ENCODE results near the gene MARCHF4.

DNA sequence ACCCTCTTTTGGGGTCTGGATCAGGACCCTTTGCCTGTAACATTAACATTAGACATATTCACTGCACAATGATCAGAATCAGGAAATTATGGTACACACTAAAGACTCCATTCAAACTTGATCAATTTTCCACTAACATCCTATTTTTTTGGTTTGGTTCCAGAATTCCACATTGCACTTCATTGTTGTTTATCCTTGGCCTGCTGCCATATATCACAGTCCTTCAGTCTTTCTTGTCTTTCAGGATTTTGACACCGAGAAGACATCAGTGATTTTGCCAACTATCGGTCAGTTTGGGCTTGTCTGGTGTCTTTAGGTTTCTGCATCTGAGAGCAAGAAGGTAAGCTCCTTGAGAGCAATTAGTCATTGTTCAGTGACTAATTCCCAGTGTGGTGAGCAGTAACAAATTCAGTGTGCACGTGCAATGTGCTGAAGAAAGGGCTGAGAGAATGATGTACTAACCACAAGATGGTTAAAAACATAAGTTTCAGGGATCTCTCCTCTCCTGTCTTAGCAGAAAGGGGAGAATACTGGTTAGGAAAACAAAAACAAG lies 23.5 kb downstream of the MARCHF4 start:
- no peak for TF ChIP-seq POLR2A (IDR thresholded peaks at IDR 0.05)
- TF ChIP-seq, protein P1, sequence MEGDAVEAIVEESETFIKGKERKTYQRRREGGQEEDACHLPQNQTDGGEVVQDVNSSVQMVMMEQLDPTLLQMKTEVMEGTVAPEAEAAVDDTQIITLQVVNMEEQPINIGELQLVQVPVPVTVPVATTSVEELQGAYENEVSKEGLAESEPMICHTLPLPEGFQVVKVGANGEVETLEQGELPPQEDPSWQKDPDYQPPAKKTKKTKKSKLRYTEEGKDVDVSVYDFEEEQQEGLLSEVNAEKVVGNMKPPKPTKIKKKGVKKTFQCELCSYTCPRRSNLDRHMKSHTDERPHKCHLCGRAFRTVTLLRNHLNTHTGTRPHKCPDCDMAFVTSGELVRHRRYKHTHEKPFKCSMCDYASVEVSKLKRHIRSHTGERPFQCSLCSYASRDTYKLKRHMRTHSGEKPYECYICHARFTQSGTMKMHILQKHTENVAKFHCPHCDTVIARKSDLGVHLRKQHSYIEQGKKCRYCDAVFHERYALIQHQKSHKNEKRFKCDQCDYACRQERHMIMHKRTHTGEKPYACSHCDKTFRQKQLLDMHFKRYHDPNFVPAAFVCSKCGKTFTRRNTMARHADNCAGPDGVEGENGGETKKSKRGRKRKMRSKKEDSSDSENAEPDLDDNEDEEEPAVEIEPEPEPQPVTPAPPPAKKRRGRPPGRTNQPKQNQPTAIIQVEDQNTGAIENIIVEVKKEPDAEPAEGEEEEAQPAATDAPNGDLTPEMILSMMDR (IDR thresholded peaks at IDR 0.05) = no peak
